HCT116 (cell line): ENCODE results near the gene KAZN. TPM values are rescaled to one million over a fixed set of nuclear protein-coding genes. Genes with fewer than 3 reads are reported as not detected.

ENCODE experiments used
- ATAC-seq: fragments of 200-7000 bp; cut with Tn5 transposase; 2 replicates; pipeline ENCODE4 v1.9.1; 2020; ENCODE audit warnings: mild to moderate bottlenecking, moderate library complexity
- BruUV-seq: library from RNA; stranded (reverse); fragments of 400-500 nt; replicated peaks from 2 replicates; lab custom pipeline; 2021; lab: Mats Ljungman, UMichigan
- CTCF ChIA-PET: fragments of 300-600 bp; sonication (Branson Sonifier 250); formaldehyde crosslinking; loops from one replicate; lab custom pipeline; 2021; ENCODE audit warnings: antibody characterized with exemption; lab: Charles Lee
- POLR2A ChIA-PET: fragments of 300-600, 350-600 bp; sonication (Branson Sonifier 250); formaldehyde crosslinking; loops from one replicate; lab custom pipeline; 2021; ENCODE audit warnings: antibody characterized with exemption; lab: Charles Lee
- RAD21 ChIA-PET, 2 experiments: fragments of 300-600 bp; sonication (Branson Sonifier 250); formaldehyde crosslinking; loops; one replicate each; lab custom pipeline; 2023; ENCODE audit warnings: low total read pairs in 2 of 2; ENCODE audit not compliant: uncharacterized antibody in 2 of 2, unreplicated experiment in 2 of 2, low non-redundant PET in 1 of 2; lab: Charles Lee
- DNase-seq: peaks from one replicate; pipeline ENCODE4 v3.0.0-alpha.2; 2010; ENCODE audit warnings: low read depth, low spot score
- H2AFZ ChIP-seq: fragments of 200-600 bp; shearing (Covaris generic), sonication (generic); 2 replicates; pipeline ENCODE4 v1.6.1; 2017; ENCODE audit warnings: low read depth, mixed run types, mixed read lengths, antibody characterized with exemption, low read length; ENCODE audit not compliant: poor library complexity, severe bottlenecking
- H3K27ac ChIP-seq: 2 replicates; pipeline ENCODE4 v1.5.1; 2012; ENCODE audit warnings: low read depth, low read length
- H3K27me3 ChIP-seq: fragments of 200-600 bp; sonication (generic); 2 replicates; pipeline ENCODE4 v1.6.1; 2016; ENCODE audit warnings: mixed run types, low read length, mixed read lengths; ENCODE audit not compliant: insufficient read depth
- H3K36me3 ChIP-seq, 2 experiments: fragments of 200-500 bp in 1 of 2; fragments of 200-600 bp in 1 of 2; sonication (Bioruptor generic) in 1 of 2; sonication (generic) in 1 of 2; 2 replicates each; pipeline versions ENCODE4 v1.5.1 to v1.6.1; 2014 to 2016; ENCODE audit warnings: low read length in 2 of 2, inconsistent platforms in 1 of 2, mixed read lengths in 1 of 2, mixed run types in 1 of 2; ENCODE audit not compliant: insufficient read depth in 2 of 2, control insufficient read depth in 1 of 2
- H3K4me1 ChIP-seq, 2 experiments: fragments of 200-600 bp in 1 of 2; sonication (generic) in 1 of 2; 2 replicates each; pipeline versions ENCODE4 v1.5.1 to v1.6.1; 2012 to 2017; ENCODE audit warnings: low read length in 2 of 2, inconsistent platforms in 1 of 2, mild to moderate bottlenecking in 1 of 2, mixed read lengths in 1 of 2, mixed run types in 1 of 2, moderate library complexity in 1 of 2; ENCODE audit not compliant: insufficient read depth in 2 of 2, control insufficient read depth in 1 of 2
- H3K4me2 ChIP-seq: fragments of 200-600 bp; sonication (generic); 2 replicates; pipeline ENCODE4 v1.6.1; 2017; ENCODE audit warnings: mixed run types, low read length, mixed read lengths
- H3K4me3 ChIP-seq, 2 experiments: fragments of 200-600 bp in 1 of 2; sonication (generic) in 1 of 2; replicated peaks in 1 of 2; 2 replicates each; pipeline ENCODE4 v1.5.1; 2011 to 2016; ENCODE audit warnings: low read length in 2 of 2, control low read depth in 1 of 2, low read depth in 1 of 2, mild to moderate bottlenecking in 1 of 2, mixed read lengths in 1 of 2, mixed run types in 1 of 2
- H3K79me2 ChIP-seq: fragments of 200-600 bp; sonication (generic); 2 replicates; pipeline ENCODE4 v1.6.1; 2017; ENCODE audit warnings: mild to moderate bottlenecking, mixed run types, low read length, moderate library complexity, mixed read lengths; ENCODE audit not compliant: insufficient read depth
- H3K9ac ChIP-seq: fragments of 200-600 bp; sonication (generic); 2 replicates; pipeline ENCODE4 v1.6.1; 2016; ENCODE audit warnings: low read length, mixed read lengths
- H3K9me2 ChIP-seq: fragments of 200-600 bp; sonication (generic), shearing (Covaris generic); 2 replicates; pipeline ENCODE4 v1.6.1; 2017; ENCODE audit warnings: mixed run types, mild to moderate bottlenecking, moderate library complexity; ENCODE audit not compliant: insufficient read depth
- H3K9me3 ChIP-seq, 2 experiments: fragments of 200-500 bp in 1 of 2; fragments of 200-600 bp in 1 of 2; sonication (Bioruptor generic) in 1 of 2; sonication (generic) in 1 of 2; 2 replicates each; pipeline ENCODE4 v1.6.1; 2014 to 2017; ENCODE audit warnings: low read length in 2 of 2, mixed read lengths in 2 of 2, inconsistent platforms in 1 of 2, low read depth in 1 of 2, mild to moderate bottlenecking in 1 of 2, mixed run types in 1 of 2, moderate library complexity in 1 of 2; ENCODE audit not compliant: control insufficient read depth in 1 of 2, insufficient read depth in 1 of 2
- H4K20me1 ChIP-seq: fragments of 200-600 bp; sonication (generic), shearing (Covaris generic); 2 replicates; pipeline ENCODE4 v1.6.1; 2017; ENCODE audit warnings: mixed run types, mild to moderate bottlenecking, moderate library complexity; ENCODE audit not compliant: insufficient read depth
- CBX3 ChIP-seq: IDR thresholded peaks from 2 replicates; pipeline ENCODE4 v1.6.1; 2012; ENCODE audit warnings: low read depth
- CEBPB ChIP-seq: IDR thresholded peaks from 2 replicates; pipeline ENCODE4 v1.6.1; 2012; ENCODE audit warnings: low read depth
- EZH2 ChIP-seq: fragments of 200-600 bp; sonication (generic); IDR thresholded peaks from 2 replicates; pipeline ENCODE4 v1.6.1; 2017; ENCODE audit warnings: antibody characterized with exemption, mixed run types
- EZH2phosphoT487 ChIP-seq: fragments of 200-600 bp; IDR thresholded peaks from 2 replicates; pipeline ENCODE4 v1.6.1; 2018; ENCODE audit warnings: antibody characterized with exemption, borderline replicate concordance
- FOSL1 ChIP-seq: IDR thresholded peaks from 2 replicates; pipeline ENCODE4 v1.6.1; 2012; ENCODE audit warnings: low read depth
- JUND ChIP-seq: IDR thresholded peaks from 2 replicates; pipeline ENCODE4 v1.6.1; 2012
- POLR2A ChIP-seq: IDR thresholded peaks from 2 replicates; pipeline ENCODE4 v1.7.0; 2011; ENCODE audit warnings: borderline replicate concordance; ENCODE audit not compliant: insufficient read depth, insufficient read length; ENCODE audit errors: extremely low read depth
- POLR2AphosphoS5 ChIP-seq: IDR thresholded peaks from 2 replicates; pipeline ENCODE4 v1.6.1; 2011; ENCODE audit warnings: mild to moderate bottlenecking, low read depth, low read length, moderate library complexity
- RAD21 ChIP-seq: IDR thresholded peaks from 2 replicates; pipeline ENCODE4 v1.6.1; 2012; ENCODE audit warnings: low read depth, mild to moderate bottlenecking
- SIN3A ChIP-seq: IDR thresholded peaks from 2 replicates; pipeline ENCODE4 v1.6.1; 2012; ENCODE audit warnings: low read depth
- SP1 ChIP-seq: IDR thresholded peaks from 2 replicates; pipeline ENCODE4 v1.6.1; 2012; ENCODE audit warnings: low read depth
- SRF ChIP-seq: IDR thresholded peaks from 2 replicates; pipeline ENCODE4 v1.6.1; 2012; ENCODE audit warnings: low read depth
- ZFX ChIP-seq: fragments of 450-650 bp; IDR thresholded peaks from 2 replicates; pipeline ENCODE4 v1.6.1; 2017
- ZNF274 ChIP-seq: fragments of 200-500 bp; sonication (Bioruptor generic); IDR thresholded peaks from 2 replicates; pipeline ENCODE4 v1.6.1; 2014; ENCODE audit warnings: mild to moderate bottlenecking, low read depth, low read length, inconsistent platforms
- intact Hi-C: fragments of 100-400 bp; cut with micrococcal nuclease; formaldehyde crosslinking; loops from 2 replicates; pipeline ENCODE4 v1.10.0; 2022
- total RNA-seq: library from RNA; stranded (reverse); gene quantifications from one replicate; pipeline ENCODE4 v1.2.1, GENCODE V29; 2021; ENCODE audit not compliant: unreplicated experiment
- TF ChIP-seq, protein P1 (sequence below): IDR thresholded peaks from 2 replicates; pipeline ENCODE4 v1.6.1; 2012
- TF ChIP-seq, protein P2 (sequence below), 3 experiments: fragments of 200-600 bp in 1 of 3; sonication (generic) in 1 of 3; IDR thresholded peaks in 2 of 3; conservative IDR thresholded peaks in 1 of 3; 2 replicates each; pipeline ENCODE4 v1.5.1; 2012 to 2017; ENCODE audit warnings: low read depth in 2 of 3, low read length in 2 of 3, antibody characterized with exemption in 1 of 3, borderline replicate concordance in 1 of 3, control low read depth in 1 of 3, mild to moderate bottlenecking in 1 of 3, mixed read lengths in 1 of 3, mixed run types in 1 of 3, moderate library complexity in 1 of 3; ENCODE audit not compliant: insufficient read depth in 1 of 3

Gene KAZN
- total RNA-seq, 1 experiment from 2014 or later: 13.4 TPM

DNA sequence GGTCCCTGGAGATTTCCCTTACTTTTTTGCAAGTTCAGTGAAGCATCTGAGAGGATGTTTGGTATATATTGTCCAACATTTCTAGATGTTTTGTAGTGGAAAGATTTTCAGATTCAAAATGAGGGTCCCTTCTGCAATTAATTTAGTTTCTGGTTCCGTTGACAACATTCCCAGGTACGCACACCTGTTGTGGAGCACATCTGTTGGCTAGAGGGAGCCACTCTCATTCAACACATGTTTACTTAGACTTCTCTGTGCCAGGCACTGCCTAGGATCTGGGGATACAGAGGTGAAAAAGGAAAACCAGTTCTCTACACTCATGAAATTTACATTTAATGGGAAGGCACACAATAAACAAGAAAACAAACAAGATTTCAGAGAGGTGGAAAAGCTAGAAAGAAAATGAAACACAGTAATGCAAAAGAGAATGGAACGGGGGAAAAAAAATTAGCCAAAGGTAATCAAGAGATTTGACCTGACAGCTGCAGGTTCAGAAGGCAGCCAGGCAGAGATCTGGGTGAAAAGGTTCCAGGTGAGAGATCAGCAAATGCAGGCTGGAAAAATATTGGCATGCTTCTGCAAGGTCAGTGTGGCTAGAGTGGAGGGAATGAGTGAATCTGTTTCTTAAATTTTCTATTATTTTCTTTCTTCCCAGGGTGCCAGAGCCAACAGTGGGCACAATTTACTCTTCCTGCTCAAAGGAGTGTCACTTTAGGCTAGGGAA, 48.4 kb upstream of the KAZN start:
- Histone ChIP-seq H4K20me1 (no peaks in the 10 kb centered on the region), H3K27ac (no peak overlapping the region), H3K9me2 (no peaks in the 10 kb centered on the region), H3K9me3 (no peaks in the 10 kb centered on the region; a peak in 1 of 4 replicates), H3K36me3 (no peaks in the 10 kb centered on the region), H3K4me3 (no peak overlapping the region), H3K9ac (no peak overlapping the region), H2AFZ (no peak overlapping the region), H3K4me1 (no peaks in the 10 kb centered on the region), H3K27me3 (peaks cover 62% of the 10 kb centered on the region), H3K4me2 (no peak overlapping the region), H3K79me2 (no peaks in the 10 kb centered on the region)
- intact Hi-C loops: no loop called here
- RAD21 ChIA-PET: no interaction called here
- POLR2A ChIA-PET: no interaction called here
- ATAC-seq: no peak
- CTCF ChIA-PET: no interaction called here
- DNase-seq: no peak
- TF ChIP-seq ZFX (no peak), RAD21 (no peak), POLR2A (no peak), CBX3 (no peak), POLR2AphosphoS5 (no peak), JUND (no peak), EZH2 (no peak), SIN3A (no peak), FOSL1 (no peak), SRF (no peak), ZNF274 (no peak), SP1 (no peak), EZH2phosphoT487 (no peak), CEBPB (no peak)
- TF ChIP-seq, protein P1, sequence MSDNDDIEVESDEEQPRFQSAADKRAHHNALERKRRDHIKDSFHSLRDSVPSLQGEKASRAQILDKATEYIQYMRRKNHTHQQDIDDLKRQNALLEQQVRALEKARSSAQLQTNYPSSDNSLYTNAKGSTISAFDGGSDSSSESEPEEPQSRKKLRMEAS: no peak
- TF ChIP-seq, protein P2, sequence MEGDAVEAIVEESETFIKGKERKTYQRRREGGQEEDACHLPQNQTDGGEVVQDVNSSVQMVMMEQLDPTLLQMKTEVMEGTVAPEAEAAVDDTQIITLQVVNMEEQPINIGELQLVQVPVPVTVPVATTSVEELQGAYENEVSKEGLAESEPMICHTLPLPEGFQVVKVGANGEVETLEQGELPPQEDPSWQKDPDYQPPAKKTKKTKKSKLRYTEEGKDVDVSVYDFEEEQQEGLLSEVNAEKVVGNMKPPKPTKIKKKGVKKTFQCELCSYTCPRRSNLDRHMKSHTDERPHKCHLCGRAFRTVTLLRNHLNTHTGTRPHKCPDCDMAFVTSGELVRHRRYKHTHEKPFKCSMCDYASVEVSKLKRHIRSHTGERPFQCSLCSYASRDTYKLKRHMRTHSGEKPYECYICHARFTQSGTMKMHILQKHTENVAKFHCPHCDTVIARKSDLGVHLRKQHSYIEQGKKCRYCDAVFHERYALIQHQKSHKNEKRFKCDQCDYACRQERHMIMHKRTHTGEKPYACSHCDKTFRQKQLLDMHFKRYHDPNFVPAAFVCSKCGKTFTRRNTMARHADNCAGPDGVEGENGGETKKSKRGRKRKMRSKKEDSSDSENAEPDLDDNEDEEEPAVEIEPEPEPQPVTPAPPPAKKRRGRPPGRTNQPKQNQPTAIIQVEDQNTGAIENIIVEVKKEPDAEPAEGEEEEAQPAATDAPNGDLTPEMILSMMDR (IDR thresholded peaks at IDR 0.05 in 2 of 3, conservative IDR thresholded peaks at IDR 0.05 in 1 of 3; ENCODE audit: borderline replicate concordance in 1 of 3, insufficient read depth in 1 of 3, low read depth in 2 of 3, low read length in 2 of 3): no peak
- no TSS peak for BruUV-seq
